GM23338 (cell line): ENCODE data around the gene IPO13. TPM values are rescaled to one million over a fixed set of nuclear protein-coding genes. Genes with fewer than 3 reads are reported as not detected.

Experiments
- ATAC-seq: fragments of 200-7000 bp; cut with Tn5 transposase; 3 replicates; pipeline ENCODE4 v1.9.1; 2020
- DNase-seq: peaks from one replicate; pipeline ENCODE4 v3.0.0-alpha.2; 2015; ENCODE audit warnings: low spot score
- H2AFZ ChIP-seq: fragments of 200-600 bp; sonication (generic); 2 replicates; pipeline ENCODE4 v1.8.0; 2016; ENCODE audit warnings: antibody characterized with exemption, mild to moderate bottlenecking, moderate library complexity
- H3F3A ChIP-seq: fragments of 200-600 bp; sonication (generic); replicated peaks from 2 replicates; pipeline ENCODE4 v1.8.0; 2017; ENCODE audit warnings: antibody characterized with exemption, mixed run types, low read depth
- H3K27ac ChIP-seq: fragments of 200-600 bp; sonication (generic); 2 replicates; pipeline ENCODE4 v1.6.1; 2016; ENCODE audit warnings: low read depth
- H3K27me3 ChIP-seq: fragments of 200-600 bp; sonication (generic); 2 replicates; pipeline ENCODE4 v1.8.0; 2016; ENCODE audit warnings: mild to moderate bottlenecking, mixed run types, moderate library complexity; ENCODE audit not compliant: insufficient read depth
- H3K36me3 ChIP-seq: fragments of 200-600 bp; sonication (generic); 2 replicates; pipeline ENCODE4 v1.8.0; 2016; ENCODE audit warnings: mild to moderate bottlenecking; ENCODE audit not compliant: insufficient read depth
- H3K4me1 ChIP-seq: fragments of 200-600 bp; sonication (generic); 2 replicates; pipeline ENCODE4 v1.8.0; 2016; ENCODE audit warnings: mild to moderate bottlenecking, moderate library complexity; ENCODE audit not compliant: insufficient read depth
- H3K4me2 ChIP-seq: fragments of 200-600 bp; sonication (generic); 2 replicates; pipeline ENCODE4 v1.7.1; 2017; ENCODE audit warnings: mixed run types
- H3K4me3 ChIP-seq: fragments of 200-600 bp; sonication (generic); 2 replicates; pipeline ENCODE4 v1.6.1; 2016; ENCODE audit warnings: mixed run types
- H3K79me2 ChIP-seq: fragments of 200-600 bp; sonication (generic); replicated peaks from 2 replicates; pipeline ENCODE4 v1.8.0; 2017; ENCODE audit warnings: mild to moderate bottlenecking; ENCODE audit not compliant: insufficient read depth
- H3K9me2 ChIP-seq: fragments of 200-600 bp; sonication (generic); 2 replicates; pipeline ENCODE4 v1.8.0; 2017; ENCODE audit not compliant: insufficient read depth
- H4K20me1 ChIP-seq: fragments of 200-600 bp; sonication (generic); replicated peaks from 2 replicates; pipeline ENCODE4 v1.8.0; 2017; ENCODE audit warnings: mild to moderate bottlenecking; ENCODE audit not compliant: insufficient read depth
- H3K27ac Mint-ChIP-seq: 2 replicates; pipeline ENCODE4 v1.8.0; 2020; ENCODE audit warnings: inconsistent platforms, mild to moderate bottlenecking, moderate library complexity, mixed read lengths
- H3K27me3 Mint-ChIP-seq: 3 replicates; pipeline ENCODE4 v1.8.0; 2022; ENCODE audit warnings: low read depth, mild to moderate bottlenecking, moderate library complexity, mixed read lengths, inconsistent platforms; ENCODE audit not compliant: insufficient read depth, poor library complexity
- H3K36me3 Mint-ChIP-seq: 3 replicates; pipeline ENCODE4 v1.8.0; 2021; ENCODE audit warnings: low read depth, mild to moderate bottlenecking, inconsistent platforms, moderate library complexity, mixed read lengths
- H3K4me1 Mint-ChIP-seq: 3 replicates; pipeline ENCODE4 v1.8.0; 2020; ENCODE audit warnings: mild to moderate bottlenecking, inconsistent platforms, mixed read lengths
- H3K4me3 Mint-ChIP-seq: 3 replicates; pipeline ENCODE4 v1.8.0; 2021; ENCODE audit warnings: moderate library complexity, mild to moderate bottlenecking, inconsistent platforms, mixed read lengths
- H3K9me3 Mint-ChIP-seq: 3 replicates; pipeline ENCODE4 v1.8.0; 2020; ENCODE audit warnings: moderate library complexity, mild to moderate bottlenecking, inconsistent platforms, mixed read lengths
- CREB1 ChIP-seq: fragments of 250-450 bp; sonication (Bioruptor Pico); IDR thresholded peaks from 2 replicates; pipeline ENCODE4 v1.5.0; 2020; ENCODE audit warnings: low read depth, mild to moderate bottlenecking, moderate library complexity
- ETS1 ChIP-seq: IDR thresholded peaks from 2 replicates; pipeline ENCODE4 v1.6.1; 2016; ENCODE audit warnings: antibody characterized with exemption
- EZH2 ChIP-seq: fragments of 200-600 bp; sonication (generic); IDR thresholded peaks from one replicate; pipeline ENCODE4 v1.8.0; 2017; ENCODE audit warnings: antibody characterized with exemption, mild to moderate bottlenecking, low read depth; ENCODE audit not compliant: unreplicated experiment
- EZH2phosphoT487 ChIP-seq: fragments of 200-600 bp; sonication (generic); IDR thresholded peaks from one replicate; pipeline ENCODE4 v1.8.1; 2018; ENCODE audit warnings: antibody characterized with exemption; ENCODE audit not compliant: unreplicated experiment
- JUNB ChIP-seq: IDR thresholded peaks from one replicate; pipeline ENCODE4 v1.6.1; 2016; ENCODE audit warnings: antibody characterized with exemption; ENCODE audit not compliant: unreplicated experiment
- NANOG ChIP-seq: IDR thresholded peaks from 2 replicates; pipeline ENCODE4 v1.6.1; 2016; ENCODE audit warnings: antibody characterized with exemption, borderline replicate concordance
- POLR2AphosphoS5 ChIP-seq: IDR thresholded peaks from 2 replicates; pipeline ENCODE4 v1.6.1; 2016; ENCODE audit warnings: antibody characterized with exemption, low read depth
- REST ChIP-seq: IDR thresholded peaks from one replicate; pipeline ENCODE4 v1.6.1; 2018; ENCODE audit warnings: antibody characterized with exemption; ENCODE audit not compliant: unreplicated experiment
- STAT1 ChIP-seq: IDR thresholded peaks from one replicate; pipeline ENCODE4 v1.6.1; 2016; ENCODE audit warnings: antibody characterized with exemption; ENCODE audit not compliant: unreplicated experiment
- ZNF114 ChIP-seq: fragments of 250-450 bp; sonication (Bioruptor Pico); IDR thresholded peaks from 2 replicates; pipeline ENCODE4 v1.5.0; 2020; ENCODE audit warnings: mild to moderate bottlenecking, moderate library complexity
- ZNF331 ChIP-seq: fragments of 250-450 bp; sonication (Bioruptor Pico); IDR thresholded peaks from 2 replicates; pipeline ENCODE4 v1.5.0; 2020; ENCODE audit warnings: low read depth, mild to moderate bottlenecking, moderate library complexity
- polyA plus RNA-seq: library from polyadenylated mRNA; unstranded; fragments of >200 nt; fragmentation: Nextera tagmentation; extraction: Ambion mirVana; gene quantifications from 2 replicates; pipeline ENCODE4 v1.2.1, GENCODE V29; 2016
- total RNA-seq: library from RNA; depleted of rRNA; stranded (reverse); fragments of >200 nt; shearing (Covaris generic); gene quantifications from 2 replicates; pipeline ENCODE4 v1.2.3, GENCODE V29; 2014
- TF ChIP-seq, protein P1 (sequence below): fragments of 250-450 bp; sonication (Bioruptor Pico); IDR thresholded peaks from 2 replicates; pipeline ENCODE4 v1.5.0; 2020; ENCODE audit warnings: mild to moderate bottlenecking, moderate library complexity
- TF ChIP-seq, protein P2 (sequence below), 2 experiments: fragments of 200-600 bp in 1 of 2; sonication (generic) in 1 of 2; conservative IDR thresholded peaks; 2 replicates each; pipeline versions ENCODE4 v1.5.1 to v1.6.1; 2016 to 2017; ENCODE audit warnings: antibody characterized with exemption in 2 of 2, low read depth in 2 of 2, mild to moderate bottlenecking in 2 of 2, moderate library complexity in 1 of 2

The IPO13 gene
- total and polyA plus RNA-seq, 2 experiments from 2014 or later, result 10.4 to 22.8 TPM

GRCh38 chr1:43933386-43934100 is 13.2 kb upstream of the IPO13 start, which contains the start of gene ARTN:
TSS of gene ARTN (plus strand) at chr1:43933801. CDS start at chr1:43935657, 1,856 bp downstream.
- DNase-seq, result peak; percentile 92
- peak within 1 kb of the TSS; percentile 97 for H3K4me2 ChIP-seq

More at GRCh38 chr1:43933386-43934100, 13.2 kb upstream of the IPO13 start, which contains the start of gene ARTN:
- Histone ChIP-seq H3K27ac (peak within 1 kb of the TSS; percentile 88; the same call in 1 of the 2 replicates), H4K20me1 (peaks cover 16% of the 10 kb centered on the region), H3K4me1 (peaks cover 42% of the 10 kb centered on the region), H2AFZ (peak within 1 kb of the TSS; percentile 96), H3K9me2 (no peaks in the 10 kb centered on the region), H3K36me3 (no peaks in the 10 kb centered on the region), H3K27me3 (peaks cover 8% of the 10 kb centered on the region), H3K4me3 (peak within 1 kb of the TSS; percentile 96), H3K79me2 (0 out of 2 replicates have a peak, but pooled peaks cover 7% of the 10 kb centered on the region), H3F3A (peaks cover 31% of the 10 kb centered on the region)
- peak; percentile 78 for TF ChIP-seq POLR2AphosphoS5
- TF ChIP-seq, protein P1, sequence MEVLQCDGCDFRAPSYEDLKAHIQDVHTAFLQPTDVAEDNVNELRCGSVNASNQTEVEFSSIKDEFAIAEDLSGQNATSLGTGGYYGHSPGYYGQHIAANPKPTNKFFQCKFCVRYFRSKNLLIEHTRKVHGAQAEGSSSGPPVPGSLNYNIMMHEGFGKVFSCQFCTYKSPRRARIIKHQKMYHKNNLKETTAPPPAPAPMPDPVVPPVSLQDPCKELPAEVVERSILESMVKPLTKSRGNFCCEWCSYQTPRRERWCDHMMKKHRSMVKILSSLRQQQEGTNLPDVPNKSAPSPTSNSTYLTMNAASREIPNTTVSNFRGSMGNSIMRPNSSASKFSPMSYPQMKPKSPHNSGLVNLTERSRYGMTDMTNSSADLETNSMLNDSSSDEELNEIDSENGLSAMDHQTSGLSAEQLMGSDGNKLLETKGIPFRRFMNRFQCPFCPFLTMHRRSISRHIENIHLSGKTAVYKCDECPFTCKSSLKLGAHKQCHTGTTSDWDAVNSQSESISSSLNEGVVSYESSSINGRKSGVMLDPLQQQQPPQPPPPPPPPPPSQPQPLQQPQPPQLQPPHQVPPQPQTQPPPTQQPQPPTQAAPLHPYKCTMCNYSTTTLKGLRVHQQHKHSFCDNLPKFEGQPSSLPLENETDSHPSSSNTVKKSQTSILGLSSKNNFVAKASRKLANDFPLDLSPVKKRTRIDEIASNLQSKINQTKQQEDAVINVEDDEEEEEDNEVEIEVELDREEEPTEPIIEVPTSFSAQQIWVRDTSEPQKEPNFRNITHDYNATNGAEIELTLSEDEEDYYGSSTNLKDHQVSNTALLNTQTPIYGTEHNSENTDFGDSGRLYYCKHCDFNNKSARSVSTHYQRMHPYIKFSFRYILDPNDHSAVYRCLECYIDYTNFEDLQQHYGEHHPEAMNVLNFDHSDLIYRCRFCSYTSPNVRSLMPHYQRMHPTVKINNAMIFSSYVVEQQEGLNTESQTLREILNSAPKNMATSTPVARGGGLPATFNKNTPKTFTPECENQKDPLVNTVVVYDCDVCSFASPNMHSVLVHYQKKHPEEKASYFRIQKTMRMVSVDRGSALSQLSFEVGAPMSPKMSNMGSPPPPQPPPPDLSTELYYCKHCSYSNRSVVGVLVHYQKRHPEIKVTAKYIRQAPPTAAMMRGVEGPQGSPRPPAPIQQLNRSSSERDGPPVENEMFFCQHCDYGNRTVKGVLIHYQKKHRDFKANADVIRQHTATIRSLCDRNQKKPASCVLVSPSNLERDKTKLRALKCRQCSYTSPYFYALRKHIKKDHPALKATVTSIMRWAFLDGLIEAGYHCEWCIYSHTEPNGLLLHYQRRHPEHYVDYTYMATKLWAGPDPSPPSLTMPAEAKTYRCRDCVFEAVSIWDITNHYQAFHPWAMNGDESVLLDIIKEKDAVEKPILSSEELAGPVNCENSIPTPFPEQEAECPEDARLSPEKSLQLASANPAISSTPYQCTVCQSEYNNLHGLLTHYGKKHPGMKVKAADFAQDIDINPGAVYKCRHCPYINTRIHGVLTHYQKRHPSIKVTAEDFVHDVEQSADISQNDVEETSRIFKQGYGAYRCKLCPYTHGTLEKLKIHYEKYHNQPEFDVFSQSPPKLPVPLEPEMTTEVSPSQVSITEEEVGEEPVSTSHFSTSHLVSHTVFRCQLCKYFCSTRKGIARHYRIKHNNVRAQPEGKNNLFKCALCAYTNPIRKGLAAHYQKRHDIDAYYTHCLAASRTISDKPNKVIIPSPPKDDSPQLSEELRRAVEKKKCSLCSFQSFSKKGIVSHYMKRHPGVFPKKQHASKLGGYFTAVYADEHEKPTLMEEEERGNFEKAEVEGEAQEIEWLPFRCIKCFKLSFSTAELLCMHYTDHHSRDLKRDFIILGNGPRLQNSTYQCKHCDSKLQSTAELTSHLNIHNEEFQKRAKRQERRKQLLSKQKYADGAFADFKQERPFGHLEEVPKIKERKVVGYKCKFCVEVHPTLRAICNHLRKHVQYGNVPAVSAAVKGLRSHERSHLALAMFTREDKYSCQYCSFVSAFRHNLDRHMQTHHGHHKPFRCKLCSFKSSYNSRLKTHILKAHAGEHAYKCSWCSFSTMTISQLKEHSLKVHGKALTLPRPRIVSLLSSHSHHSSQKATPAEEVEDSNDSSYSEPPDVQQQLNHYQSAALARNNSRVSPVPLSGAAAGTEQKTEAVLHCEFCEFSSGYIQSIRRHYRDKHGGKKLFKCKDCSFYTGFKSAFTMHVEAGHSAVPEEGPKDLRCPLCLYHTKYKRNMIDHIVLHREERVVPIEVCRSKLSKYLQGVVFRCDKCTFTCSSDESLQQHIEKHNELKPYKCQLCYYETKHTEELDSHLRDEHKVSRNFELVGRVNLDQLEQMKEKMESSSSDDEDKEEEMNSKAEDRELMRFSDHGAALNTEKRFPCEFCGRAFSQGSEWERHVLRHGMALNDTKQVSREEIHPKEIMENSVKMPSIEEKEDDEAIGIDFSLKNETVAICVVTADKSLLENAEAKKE (CRISPR knock-in tag), result no peak
- peak; percentile 25 for TF ChIP-seq REST
- no peak for TF ChIP-seq ZNF331 (CRISPR knock-in tag)
- TF ChIP-seq EZH2phosphoT487, result no peak
- TF ChIP-seq ZNF114 (CRISPR knock-in tag), result no peak
- TF ChIP-seq CREB1 (CRISPR knock-in tag), result peak; percentile 83
- no peak for TF ChIP-seq JUNB
- no peak for TF ChIP-seq EZH2
- no peak for TF ChIP-seq NANOG
- TF ChIP-seq STAT1, result no peak
- TF ChIP-seq, protein P2, sequence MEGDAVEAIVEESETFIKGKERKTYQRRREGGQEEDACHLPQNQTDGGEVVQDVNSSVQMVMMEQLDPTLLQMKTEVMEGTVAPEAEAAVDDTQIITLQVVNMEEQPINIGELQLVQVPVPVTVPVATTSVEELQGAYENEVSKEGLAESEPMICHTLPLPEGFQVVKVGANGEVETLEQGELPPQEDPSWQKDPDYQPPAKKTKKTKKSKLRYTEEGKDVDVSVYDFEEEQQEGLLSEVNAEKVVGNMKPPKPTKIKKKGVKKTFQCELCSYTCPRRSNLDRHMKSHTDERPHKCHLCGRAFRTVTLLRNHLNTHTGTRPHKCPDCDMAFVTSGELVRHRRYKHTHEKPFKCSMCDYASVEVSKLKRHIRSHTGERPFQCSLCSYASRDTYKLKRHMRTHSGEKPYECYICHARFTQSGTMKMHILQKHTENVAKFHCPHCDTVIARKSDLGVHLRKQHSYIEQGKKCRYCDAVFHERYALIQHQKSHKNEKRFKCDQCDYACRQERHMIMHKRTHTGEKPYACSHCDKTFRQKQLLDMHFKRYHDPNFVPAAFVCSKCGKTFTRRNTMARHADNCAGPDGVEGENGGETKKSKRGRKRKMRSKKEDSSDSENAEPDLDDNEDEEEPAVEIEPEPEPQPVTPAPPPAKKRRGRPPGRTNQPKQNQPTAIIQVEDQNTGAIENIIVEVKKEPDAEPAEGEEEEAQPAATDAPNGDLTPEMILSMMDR (conservative IDR thresholded peaks at IDR 0.05; ENCODE audit: low read depth in 2 of 2), result no peak
- TF ChIP-seq ETS1, result no peak
- peaks cover 4% of the 10 kb centered on the region; the same call in 1 of the 3 replicates for H3K36me3 Mint-ChIP-seq
- peaks cover 56% of the 10 kb centered on the region for H3K4me1 Mint-ChIP-seq
- peaks cover 37% of the 10 kb centered on the region for H3K27me3 Mint-ChIP-seq
- H3K27ac Mint-ChIP-seq, result peak within 1 kb of the TSS; percentile 82; the same call in 1 of the 2 replicates
- H3K4me3 Mint-ChIP-seq, result peak within 1 kb of the TSS; percentile 81
- H3K9me3 Mint-ChIP-seq, result no peaks in the 10 kb centered on the region
- peak; percentile 55 for ATAC-seq
